ENCODE results near the gene NDUFB1. TPM values are rescaled to one million over a fixed set of nuclear protein-coding genes. Genes with fewer than 3 reads are reported as not detected.

NDUFB1 gene
- total and polyA plus RNA-seq, 2 of the 13 experiments (the other 11 are each of a cell fraction or from before 2014, with no cell fraction given): 181 to 281 TPM

- peak; percentile 60 for TF ChIP-seq MEIS1 (CRISPR knock-in tag; IDR thresholded peaks at IDR 0.05; ENCODE audit: borderline replicate concordance)
- TF ChIP-seq TRIM24 (CRISPR knock-in tag; IDR thresholded peaks at IDR 0.05): no peak
- TF ChIP-seq ZNF354B (CRISPR knock-in tag; IDR thresholded peaks at IDR 0.05): no peak
- TF ChIP-seq ATAD3A (CRISPR knock-in tag; IDR thresholded peaks at IDR 0.05): no peak
- TF ChIP-seq ZNF124 (CRISPR knock-in tag; IDR thresholded peaks at IDR 0.05): no peak
- no peak for TF ChIP-seq KLF9 (CRISPR knock-in tag; IDR thresholded peaks at IDR 0.05; ENCODE audit: low read depth)
- TF ChIP-seq RARG (CRISPR knock-in tag; IDR thresholded peaks at IDR 0.05; ENCODE audit: low read depth): no peak
- no peak for TF ChIP-seq ZBTB7B (CRISPR knock-in tag; IDR thresholded peaks at IDR 0.05)
- peak; percentile 45; the same call in 1 of the 2 replicates for TF ChIP-seq ZNF580 (CRISPR knock-in tag; IDR thresholded peaks at IDR 0.05; ENCODE audit: borderline replicate concordance, low read depth)
- no peak; the same call in 1 of the 2 replicates for TF ChIP-seq MAFG (CRISPR knock-in tag; IDR thresholded peaks at IDR 0.05)
- TF ChIP-seq ZMAT3 (CRISPR knock-in tag; conservative IDR thresholded peaks at IDR 0.05): peak; percentile 92
- no peak for TF ChIP-seq THYN1 (CRISPR knock-in tag; IDR thresholded peaks at IDR 0.05; ENCODE audit: borderline replicate concordance, low read depth)
- TF ChIP-seq DPF2 (CRISPR knock-in tag; IDR thresholded peaks at IDR 0.05; ENCODE audit: borderline replicate concordance, low read depth): no peak
- peak; percentile 100 for TF ChIP-seq FOXK2 (IDR thresholded peaks at IDR 0.05)
- no peak; the same call in 1 of the 2 replicates for TF ChIP-seq MED13 (CRISPR knock-in tag; IDR thresholded peaks at IDR 0.05)
- no peak for TF ChIP-seq NCOA5 (CRISPR knock-in tag; IDR thresholded peaks at IDR 0.05)
- TF ChIP-seq NR3C1 (CRISPR knock-in tag; IDR thresholded peaks at IDR 0.05): no peak
- no peak; the same call in 1 of the 2 replicates for TF ChIP-seq FOXO1 (CRISPR knock-in tag; IDR thresholded peaks at IDR 0.05)
- no peak for TF ChIP-seq ZNF569 (CRISPR knock-in tag; IDR thresholded peaks at IDR 0.05; ENCODE audit: borderline replicate concordance)
- TF ChIP-seq IRF9 (CRISPR knock-in tag; IDR thresholded peaks at IDR 0.05; ENCODE audit: borderline replicate concordance): peak; percentile 68
- no peak for TF ChIP-seq ZNF564 (CRISPR knock-in tag; IDR thresholded peaks at IDR 0.05)
- no peak for TF ChIP-seq ZNF432 (CRISPR knock-in tag; IDR thresholded peaks at IDR 0.05; ENCODE audit: borderline replicate concordance)
- TF ChIP-seq ZNF501 (CRISPR knock-in tag; IDR thresholded peaks at IDR 0.05): peak; percentile 91
- no peak for TF ChIP-seq PLRG1 (conservative IDR thresholded peaks at IDR 0.05)
- TF ChIP-seq ZNF510 (CRISPR knock-in tag; IDR thresholded peaks at IDR 0.05; ENCODE audit: low read depth): no peak
- peak; percentile 59 for TF ChIP-seq PHF20 (CRISPR knock-in tag; IDR thresholded peaks at IDR 0.05)
- peak; percentile 88 for TF ChIP-seq ZNF547 (CRISPR knock-in tag; IDR thresholded peaks at IDR 0.05)
- no peak for TF ChIP-seq GATA4 (IDR thresholded peaks at IDR 0.05; ENCODE audit: borderline replicate concordance, low read depth)
- 0 out of 2 replicates have a peak, but pooled peaks have one; percentile 45 for TF ChIP-seq ZNF256 (CRISPR knock-in tag; conservative IDR thresholded peaks at IDR 0.05)
- TF ChIP-seq ZBTB21 (CRISPR knock-in tag; IDR thresholded peaks at IDR 0.05): 0 out of 2 replicates have a peak, but pooled peaks have one; percentile 20
Observed at GRCh38 chr14:92121670-92122350, at the start of gene NDUFB1, which contains the start of gene CPSF2 (continued).

Measured in HepG2 (cell line).